HepG2 (cell line): ENCODE data around the gene NOTUM. TPM values are rescaled to one million over a fixed set of nuclear protein-coding genes. Genes with fewer than 3 reads are reported as not detected.

ENCODE experiments used
- AGO2 ChIP-seq: fragments of 200-400 bp; formaldehyde crosslinking; optimal IDR thresholded peaks from 2 replicates; pipeline ENCODE3; 2017; ENCODE audit warnings: mild to moderate bottlenecking, low read depth, low read length, moderate library complexity
- ARNT2 ChIP-seq: sonication (generic); formaldehyde crosslinking; IDR thresholded peaks from 2 replicates; pipeline ENCODE4 v1.8.0; 2022; ENCODE audit warnings: mild to moderate bottlenecking, low read depth, missing genetic modification reagents, moderate library complexity
- ATRX ChIP-seq: sonication (generic); formaldehyde crosslinking; IDR thresholded peaks from 2 replicates; pipeline ENCODE4 v1.4.0; 2020; ENCODE audit warnings: missing genetic modification reagents, borderline replicate concordance
- BCL6 ChIP-seq: IDR thresholded peaks from 2 replicates; pipeline ENCODE4 v1.6.1; 2016; ENCODE audit warnings: missing genetic modification reagents, missing compliant biosample characterization
- NFE2L2 ChIP-seq: fragments of 150-350 bp; IDR thresholded peaks from 2 replicates; pipeline ENCODE4 v1.6.1; 2014; ENCODE audit warnings: low read length
- RFX3 ChIP-seq: IDR thresholded peaks from 2 replicates; pipeline ENCODE4 v1.6.1; 2016; ENCODE audit warnings: missing biosample characterization, missing genetic modification reagents
- SP2 ChIP-seq: sonication (generic); formaldehyde crosslinking; IDR thresholded peaks from 2 replicates; pipeline ENCODE4 v1.5.1; 2020; ENCODE audit warnings: mild to moderate bottlenecking, missing genetic modification reagents
- TBX2 ChIP-seq: sonication (generic); formaldehyde crosslinking; IDR thresholded peaks from 2 replicates; pipeline ENCODE4 v1.5.0; 2020; ENCODE audit warnings: missing genetic modification reagents, mild to moderate bottlenecking, borderline replicate concordance
- THAP11 ChIP-seq: IDR thresholded peaks from 2 replicates; pipeline ENCODE4 v1.6.1; 2016; ENCODE audit warnings: missing biosample characterization, missing genetic modification reagents
- ZFAT ChIP-seq: sonication (generic); formaldehyde crosslinking; conservative IDR thresholded peaks from 2 replicates; pipeline ENCODE4 v1.8.1; 2023; ENCODE audit warnings: missing genetic modification reagents, inconsistent platforms
- ZFP36 ChIP-seq: fragments of 150-350 bp; IDR thresholded peaks from 2 replicates; pipeline ENCODE4 v1.6.1; 2018; ENCODE audit warnings: borderline replicate concordance, low read length, low read depth; ENCODE audit not compliant: partially characterized antibody
- ZNF230 ChIP-seq: sonication (generic); formaldehyde crosslinking; IDR thresholded peaks from 2 replicates; pipeline ENCODE4 v1.4.0; 2020; ENCODE audit warnings: mild to moderate bottlenecking, missing genetic modification reagents
- ZNF550 ChIP-seq: sonication (generic); formaldehyde crosslinking; IDR thresholded peaks from 2 replicates; pipeline ENCODE4 v1.4.0; 2020; ENCODE audit warnings: mild to moderate bottlenecking, missing genetic modification reagents, borderline replicate concordance
- ZNF761 ChIP-seq: sonication (generic); formaldehyde crosslinking; conservative IDR thresholded peaks from 2 replicates; pipeline ENCODE4 v1.4.0; 2020; ENCODE audit warnings: mild to moderate bottlenecking, missing genetic modification reagents
- polyA plus RNA-seq, 8 experiments: library from polyadenylated mRNA; depleted of rRNA in 3 of 8; stranded (reverse) in 7 of 8; unstranded in 1 of 8; fragments of >200 nt; fragmentation: Illumina TruSeq in 4 of 8; extraction: Trizol in 4 of 8; gene quantifications; 2 replicates each; pipeline versions ENCODE4 v1.2.1 to v1.2.3, GENCODE V29; 2011 to 2016; ENCODE audit warnings: low read depth in 4 of 8, missing spikeins in 1 of 8, mixed read lengths in 1 of 8; ENCODE audit not compliant: insufficient read depth in 1 of 8
- total RNA-seq, 5 experiments: library from RNA; depleted of rRNA; stranded (reverse); fragments of >200 nt; fragmentation: Illumina TruSeq; extraction: Trizol; gene quantifications; 2 replicates each; pipeline ENCODE4 v1.2.3, GENCODE V29; 2016; ENCODE audit warnings: low read depth in 1 of 5
- TF ChIP-seq, protein P1 (sequence below): sonication (generic); formaldehyde crosslinking; IDR thresholded peaks from 2 replicates; pipeline ENCODE4 v1.4.0; 2020; ENCODE audit warnings: missing genetic modification reagents, borderline replicate concordance
- TF ChIP-seq, protein P2 (sequence below): sonication (generic); formaldehyde crosslinking; IDR thresholded peaks from 2 replicates; pipeline ENCODE4 v1.4.0; 2020; ENCODE audit warnings: missing genetic modification reagents, borderline replicate concordance
- TF ChIP-seq, protein P3 (sequence below): sonication (generic); formaldehyde crosslinking; IDR thresholded peaks from 2 replicates; pipeline ENCODE4 v1.4.0; 2020; ENCODE audit warnings: missing genetic modification reagents
- TF ChIP-seq, protein P4 (sequence below): sonication (generic); formaldehyde crosslinking; IDR thresholded peaks from 2 replicates; pipeline ENCODE4 v1.5.0; 2020; ENCODE audit warnings: missing genetic modification reagents
- TF ChIP-seq, protein P5 (sequence below): sonication (generic); formaldehyde crosslinking; IDR thresholded peaks from 2 replicates; pipeline ENCODE4 v1.5.1; 2020; ENCODE audit warnings: missing genetic modification reagents, mild to moderate bottlenecking, borderline replicate concordance
- TF ChIP-seq, protein P6 (sequence below): IDR thresholded peaks from 2 replicates; pipeline ENCODE4 v1.6.1; 2012; ENCODE audit warnings: low read depth, low read length, improper control_type of control experiment

Gene NOTUM
- total and polyA plus RNA-seq, 2 of the 13 experiments (the other 11 are each of a cell fraction or from before 2014, with no cell fraction given), result 150 to 160 TPM

DNA sequence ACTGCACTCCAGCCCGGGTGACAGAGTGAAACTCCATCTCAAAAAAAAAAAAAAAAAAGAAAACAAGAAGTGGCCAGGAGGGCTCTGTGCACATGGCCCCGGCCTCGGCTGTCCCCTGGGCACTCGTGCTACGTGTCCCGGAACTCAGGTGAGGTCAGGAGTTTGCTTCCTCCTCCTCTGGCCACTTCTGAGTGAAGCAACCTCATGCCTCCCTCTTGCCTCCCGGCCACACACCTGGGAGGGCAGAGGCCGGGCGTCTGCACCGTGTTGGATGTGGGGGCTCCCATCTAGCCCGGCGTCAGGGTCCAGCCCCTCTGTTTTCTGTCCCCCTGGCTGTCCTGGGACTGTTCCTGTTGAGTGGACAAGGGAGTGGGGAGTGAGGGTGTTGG is 38.6 kb upstream of the NOTUM start (continued):
- TF ChIP-seq TBX2 (CRISPR knock-in tag) (no peak; the same call in 1 of the 2 replicates), BCL6 (no peak), AGO2 (no peak), THAP11 (CRISPR knock-in tag) (no peak), SP2 (no peak), NFE2L2 (no peak), ZNF761 (CRISPR knock-in tag) (no peak), ZNF230 (CRISPR knock-in tag) (no peak), RFX3 (CRISPR knock-in tag) (no peak), ZNF550 (CRISPR knock-in tag) (no peak), ZFP36 (no peak), ZFAT (CRISPR knock-in tag) (no peak), ATRX (CRISPR knock-in tag) (no peak), ARNT2 (no peak)
- TF ChIP-seq, protein P1, sequence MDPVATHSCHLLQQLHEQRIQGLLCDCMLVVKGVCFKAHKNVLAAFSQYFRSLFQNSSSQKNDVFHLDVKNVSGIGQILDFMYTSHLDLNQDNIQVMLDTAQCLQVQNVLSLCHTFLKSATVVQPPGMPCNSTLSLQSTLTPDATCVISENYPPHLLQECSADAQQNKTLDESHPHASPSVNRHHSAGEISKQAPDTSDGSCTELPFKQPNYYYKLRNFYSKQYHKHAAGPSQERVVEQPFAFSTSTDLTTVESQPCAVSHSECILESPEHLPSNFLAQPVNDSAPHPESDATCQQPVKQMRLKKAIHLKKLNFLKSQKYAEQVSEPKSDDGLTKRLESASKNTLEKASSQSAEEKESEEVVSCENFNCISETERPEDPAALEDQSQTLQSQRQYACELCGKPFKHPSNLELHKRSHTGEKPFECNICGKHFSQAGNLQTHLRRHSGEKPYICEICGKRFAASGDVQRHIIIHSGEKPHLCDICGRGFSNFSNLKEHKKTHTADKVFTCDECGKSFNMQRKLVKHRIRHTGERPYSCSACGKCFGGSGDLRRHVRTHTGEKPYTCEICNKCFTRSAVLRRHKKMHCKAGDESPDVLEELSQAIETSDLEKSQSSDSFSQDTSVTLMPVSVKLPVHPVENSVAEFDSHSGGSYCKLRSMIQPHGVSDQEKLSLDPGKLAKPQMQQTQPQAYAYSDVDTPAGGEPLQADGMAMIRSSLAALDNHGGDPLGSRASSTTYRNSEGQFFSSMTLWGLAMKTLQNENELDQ (CRISPR knock-in tag), result no peak; the same call in 1 of the 2 replicates
- TF ChIP-seq, protein P2, sequence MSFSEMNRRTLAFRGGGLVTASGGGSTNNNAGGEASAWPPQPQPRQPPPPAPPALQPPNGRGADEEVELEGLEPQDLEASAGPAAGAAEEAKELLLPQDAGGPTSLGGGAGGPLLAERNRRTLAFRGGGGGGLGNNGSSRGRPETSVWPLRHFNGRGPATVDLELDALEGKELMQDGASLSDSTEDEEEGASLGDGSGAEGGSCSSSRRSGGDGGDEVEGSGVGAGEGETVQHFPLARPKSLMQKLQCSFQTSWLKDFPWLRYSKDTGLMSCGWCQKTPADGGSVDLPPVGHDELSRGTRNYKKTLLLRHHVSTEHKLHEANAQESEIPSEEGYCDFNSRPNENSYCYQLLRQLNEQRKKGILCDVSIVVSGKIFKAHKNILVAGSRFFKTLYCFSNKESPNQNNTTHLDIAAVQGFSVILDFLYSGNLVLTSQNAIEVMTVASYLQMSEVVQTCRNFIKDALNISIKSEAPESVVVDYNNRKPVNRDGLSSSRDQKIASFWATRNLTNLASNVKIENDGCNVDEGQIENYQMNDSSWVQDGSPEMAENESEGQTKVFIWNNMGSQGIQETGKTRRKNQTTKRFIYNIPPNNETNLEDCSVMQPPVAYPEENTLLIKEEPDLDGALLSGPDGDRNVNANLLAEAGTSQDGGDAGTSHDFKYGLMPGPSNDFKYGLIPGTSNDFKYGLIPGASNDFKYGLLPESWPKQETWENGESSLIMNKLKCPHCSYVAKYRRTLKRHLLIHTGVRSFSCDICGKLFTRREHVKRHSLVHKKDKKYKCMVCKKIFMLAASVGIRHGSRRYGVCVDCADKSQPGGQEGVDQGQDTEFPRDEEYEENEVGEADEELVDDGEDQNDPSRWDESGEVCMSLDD, result no peak
- TF ChIP-seq, protein P3, sequence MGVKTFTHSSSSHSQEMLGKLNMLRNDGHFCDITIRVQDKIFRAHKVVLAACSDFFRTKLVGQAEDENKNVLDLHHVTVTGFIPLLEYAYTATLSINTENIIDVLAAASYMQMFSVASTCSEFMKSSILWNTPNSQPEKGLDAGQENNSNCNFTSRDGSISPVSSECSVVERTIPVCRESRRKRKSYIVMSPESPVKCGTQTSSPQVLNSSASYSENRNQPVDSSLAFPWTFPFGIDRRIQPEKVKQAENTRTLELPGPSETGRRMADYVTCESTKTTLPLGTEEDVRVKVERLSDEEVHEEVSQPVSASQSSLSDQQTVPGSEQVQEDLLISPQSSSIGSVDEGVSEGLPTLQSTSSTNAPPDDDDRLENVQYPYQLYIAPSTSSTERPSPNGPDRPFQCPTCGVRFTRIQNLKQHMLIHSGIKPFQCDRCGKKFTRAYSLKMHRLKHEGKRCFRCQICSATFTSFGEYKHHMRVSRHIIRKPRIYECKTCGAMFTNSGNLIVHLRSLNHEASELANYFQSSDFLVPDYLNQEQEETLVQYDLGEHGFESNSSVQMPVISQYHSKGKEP (CRISPR knock-in tag), result no peak
- TF ChIP-seq, protein P4, sequence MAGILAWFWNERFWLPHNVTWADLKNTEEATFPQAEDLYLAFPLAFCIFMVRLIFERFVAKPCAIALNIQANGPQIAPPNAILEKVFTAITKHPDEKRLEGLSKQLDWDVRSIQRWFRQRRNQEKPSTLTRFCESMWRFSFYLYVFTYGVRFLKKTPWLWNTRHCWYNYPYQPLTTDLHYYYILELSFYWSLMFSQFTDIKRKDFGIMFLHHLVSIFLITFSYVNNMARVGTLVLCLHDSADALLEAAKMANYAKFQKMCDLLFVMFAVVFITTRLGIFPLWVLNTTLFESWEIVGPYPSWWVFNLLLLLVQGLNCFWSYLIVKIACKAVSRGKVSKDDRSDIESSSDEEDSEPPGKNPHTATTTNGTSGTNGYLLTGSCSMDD, result no peak
- TF ChIP-seq, protein P5, sequence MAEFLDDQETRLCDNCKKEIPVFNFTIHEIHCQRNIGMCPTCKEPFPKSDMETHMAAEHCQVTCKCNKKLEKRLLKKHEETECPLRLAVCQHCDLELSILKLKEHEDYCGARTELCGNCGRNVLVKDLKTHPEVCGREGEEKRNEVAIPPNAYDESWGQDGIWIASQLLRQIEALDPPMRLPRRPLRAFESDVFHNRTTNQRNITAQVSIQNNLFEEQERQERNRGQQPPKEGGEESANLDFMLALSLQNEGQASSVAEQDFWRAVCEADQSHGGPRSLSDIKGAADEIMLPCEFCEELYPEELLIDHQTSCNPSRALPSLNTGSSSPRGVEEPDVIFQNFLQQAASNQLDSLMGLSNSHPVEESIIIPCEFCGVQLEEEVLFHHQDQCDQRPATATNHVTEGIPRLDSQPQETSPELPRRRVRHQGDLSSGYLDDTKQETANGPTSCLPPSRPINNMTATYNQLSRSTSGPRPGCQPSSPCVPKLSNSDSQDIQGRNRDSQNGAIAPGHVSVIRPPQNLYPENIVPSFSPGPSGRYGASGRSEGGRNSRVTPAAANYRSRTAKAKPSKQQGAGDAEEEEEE (CRISPR knock-in tag), result no peak
- TF ChIP-seq, protein P6, sequence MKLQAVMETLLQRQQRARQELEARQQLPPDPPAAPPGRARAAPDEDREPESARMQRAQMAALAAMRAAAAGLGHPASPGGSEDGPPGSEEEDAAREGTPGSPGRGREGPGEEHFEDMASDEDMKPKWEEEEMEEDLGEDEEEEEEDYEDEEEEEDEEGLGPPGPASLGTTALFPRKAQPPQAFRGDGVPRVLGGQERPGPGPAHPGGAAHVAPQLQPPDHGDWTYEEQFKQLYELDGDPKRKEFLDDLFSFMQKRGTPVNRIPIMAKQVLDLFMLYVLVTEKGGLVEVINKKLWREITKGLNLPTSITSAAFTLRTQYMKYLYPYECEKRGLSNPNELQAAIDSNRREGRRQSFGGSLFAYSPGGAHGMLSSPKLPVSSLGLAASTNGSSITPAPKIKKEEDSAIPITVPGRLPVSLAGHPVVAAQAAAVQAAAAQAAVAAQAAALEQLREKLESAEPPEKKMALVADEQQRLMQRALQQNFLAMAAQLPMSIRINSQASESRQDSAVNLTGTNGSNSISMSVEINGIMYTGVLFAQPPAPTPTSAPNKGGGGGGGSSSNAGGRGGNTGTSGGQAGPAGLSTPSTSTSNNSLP, result no peak
